Panc1 (cell line): ENCODE measurements around the gene KIRREL3. TPM values are rescaled to one million over a fixed set of nuclear protein-coding genes. Genes with fewer than 3 reads are reported as not detected.

Source experiments
- ATAC-seq: fragments of 200-7000 bp; cut with Tn5 transposase; 2 replicates; pipeline ENCODE4 v1.9.1; 2020; ENCODE audit warnings: mild to moderate bottlenecking, moderate library complexity
- BruUV-seq: library from RNA; stranded (reverse); fragments of 400-500 nt; replicated peaks from 2 replicates; lab custom pipeline; 2021; lab: Mats Ljungman, UMichigan
- CTCF ChIA-PET: fragments of 300-600 bp; sonication (Branson Sonifier 250); formaldehyde crosslinking; loops from one replicate; lab custom pipeline; 2022; ENCODE audit warnings: antibody characterized with exemption; lab: Charles Lee
- POLR2A ChIA-PET: fragments of 300-600 bp; sonication (Branson Sonifier 250); formaldehyde crosslinking; loops from one replicate; lab custom pipeline; 2022; ENCODE audit warnings: antibody characterized with exemption; lab: Charles Lee
- DNase-seq: peaks from one replicate; pipeline ENCODE4 v3.0.0-alpha.2; 2010; ENCODE audit warnings: low read depth, low spot score
- H3K27ac ChIP-seq: 2 replicates; pipeline ENCODE4 v1.5.1; 2011; ENCODE audit warnings: mild to moderate bottlenecking, low read length, inconsistent platforms
- H3K27me3 ChIP-seq: fragments of 200-500 bp; sonication (Bioruptor generic); 2 replicates; pipeline ENCODE4 v1.6.0; 2014; ENCODE audit warnings: low read length, inconsistent platforms; ENCODE audit not compliant: control insufficient read depth, insufficient read depth
- H3K36me3 ChIP-seq: fragments of 200-500 bp; sonication (Bioruptor generic); 2 replicates; pipeline ENCODE4 v1.5.1; 2014; ENCODE audit warnings: inconsistent platforms, mild to moderate bottlenecking, low read length, moderate library complexity; ENCODE audit not compliant: control insufficient read depth, insufficient read depth
- H3K4me1 ChIP-seq: 2 replicates; pipeline ENCODE4 v1.5.1; 2011; ENCODE audit warnings: inconsistent platforms, mild to moderate bottlenecking, low read length, moderate library complexity; ENCODE audit not compliant: control insufficient read depth, insufficient read depth
- H3K4me3 ChIP-seq, 2 experiments: 2 replicates each; pipeline ENCODE4 v1.5.1; 2011 to 2012; ENCODE audit warnings: low read depth in 2 of 2, low read length in 2 of 2, mild to moderate bottlenecking in 2 of 2, inconsistent platforms in 1 of 2, moderate library complexity in 1 of 2
- H3K9me3 ChIP-seq: fragments of 200-500 bp; sonication (Bioruptor generic); 2 replicates; pipeline ENCODE4 v1.5.1; 2014; ENCODE audit warnings: low read depth, mild to moderate bottlenecking, inconsistent platforms, low read length, moderate library complexity; ENCODE audit not compliant: control insufficient read depth, insufficient read depth
- POLR2AphosphoS5 ChIP-seq: IDR thresholded peaks from 2 replicates; pipeline ENCODE4 v1.6.1; 2012; ENCODE audit warnings: mild to moderate bottlenecking, low read depth, low read length, moderate library complexity
- SIN3A ChIP-seq: IDR thresholded peaks from 2 replicates; pipeline ENCODE4 v1.6.1; 2012; ENCODE audit warnings: low read depth, mild to moderate bottlenecking, low read length, moderate library complexity, borderline replicate concordance; ENCODE audit not compliant: insufficient read depth
- TCF7L2 ChIP-seq: IDR thresholded peaks from 2 replicates; pipeline ENCODE4 v1.6.1; 2011; ENCODE audit warnings: mild to moderate bottlenecking, low read depth, low read length, inconsistent platforms
- in situ Hi-C: cut with HindIII; loops from 2 replicates; pipeline ENCODE4 v1.10.0; 2016; ENCODE audit warnings: low sequenced_read_pairs, low pct_unique_long_range_greater_than_20kb
- intact Hi-C: fragments of 100-400 bp; cut with micrococcal nuclease; formaldehyde crosslinking; loops from one replicate; pipeline ENCODE4 v1.10.0; 2022; ENCODE audit not compliant: unreplicated experiment
- total RNA-seq: library from RNA; stranded (reverse); gene quantifications from one replicate; pipeline ENCODE4 v1.2.1, GENCODE V29; 2021; ENCODE audit not compliant: unreplicated experiment
- TF ChIP-seq, protein P1 (sequence below): fragments of 450-650 bp; IDR thresholded peaks from 2 replicates; pipeline ENCODE4 v1.5.1; 2017; ENCODE audit warnings: mild to moderate bottlenecking
- TF ChIP-seq, protein P2 (sequence below), 2 experiments: IDR thresholded peaks; 2 replicates each; pipeline ENCODE4 v1.6.1; 2011 to 2012; ENCODE audit warnings: low read depth in 2 of 2, control low read depth in 1 of 2, low read length in 1 of 2, mild to moderate bottlenecking in 1 of 2, moderate library complexity in 1 of 2; ENCODE audit not compliant: insufficient read depth in 1 of 2

The KIRREL3 gene
- total RNA-seq, 1 experiment from 2014 or later: 0.36 TPM

DNA sequence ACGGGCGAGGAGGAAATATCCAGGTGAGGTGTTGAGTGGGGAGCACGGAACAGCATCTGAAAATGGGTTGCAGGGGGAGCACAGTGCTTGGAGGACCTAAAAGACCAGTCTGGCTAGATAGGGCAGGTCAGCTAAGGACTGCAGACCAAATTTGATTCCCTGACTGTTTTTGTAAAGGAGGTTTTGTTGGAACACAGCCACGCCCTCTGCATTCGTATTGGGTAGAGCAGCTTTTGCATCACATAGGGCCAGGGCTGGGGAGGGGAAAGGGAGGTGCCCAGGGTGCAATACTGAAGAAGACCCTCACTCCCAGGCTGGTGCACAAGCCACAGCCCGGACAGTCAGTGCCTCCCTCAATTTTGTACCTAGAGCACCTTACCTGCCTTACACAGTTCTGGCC, 286.8 kb downstream of the KIRREL3 start:
- no peak overlapping the region for H3K27ac ChIP-seq
- ChIA-PET POLR2A (no interaction called here), CTCF (no interaction called here)
- BruUV-seq: no TSS peak
- no peak overlapping the region for H3K4me3 ChIP-seq
- in situ Hi-C loops: no loop called here
- DNase-seq: no peak
- H3K9me3 ChIP-seq: no peaks in the 10 kb centered on the region
- H3K27me3 ChIP-seq: peaks cover 7% of the 10 kb centered on the region; the same call in 1 of the 2 replicates
- no peak for ATAC-seq
- intact Hi-C loops: loop anchor here (10.0 kb wide), 1 partner anchor 269 kb away; no protein-coding TSS in a partner anchor
- TF ChIP-seq TCF7L2 (no peak), POLR2AphosphoS5 (no peak), SIN3A (no peak)
- TF ChIP-seq, protein P1, sequence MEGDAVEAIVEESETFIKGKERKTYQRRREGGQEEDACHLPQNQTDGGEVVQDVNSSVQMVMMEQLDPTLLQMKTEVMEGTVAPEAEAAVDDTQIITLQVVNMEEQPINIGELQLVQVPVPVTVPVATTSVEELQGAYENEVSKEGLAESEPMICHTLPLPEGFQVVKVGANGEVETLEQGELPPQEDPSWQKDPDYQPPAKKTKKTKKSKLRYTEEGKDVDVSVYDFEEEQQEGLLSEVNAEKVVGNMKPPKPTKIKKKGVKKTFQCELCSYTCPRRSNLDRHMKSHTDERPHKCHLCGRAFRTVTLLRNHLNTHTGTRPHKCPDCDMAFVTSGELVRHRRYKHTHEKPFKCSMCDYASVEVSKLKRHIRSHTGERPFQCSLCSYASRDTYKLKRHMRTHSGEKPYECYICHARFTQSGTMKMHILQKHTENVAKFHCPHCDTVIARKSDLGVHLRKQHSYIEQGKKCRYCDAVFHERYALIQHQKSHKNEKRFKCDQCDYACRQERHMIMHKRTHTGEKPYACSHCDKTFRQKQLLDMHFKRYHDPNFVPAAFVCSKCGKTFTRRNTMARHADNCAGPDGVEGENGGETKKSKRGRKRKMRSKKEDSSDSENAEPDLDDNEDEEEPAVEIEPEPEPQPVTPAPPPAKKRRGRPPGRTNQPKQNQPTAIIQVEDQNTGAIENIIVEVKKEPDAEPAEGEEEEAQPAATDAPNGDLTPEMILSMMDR: no peak
- TF ChIP-seq, protein P2, sequence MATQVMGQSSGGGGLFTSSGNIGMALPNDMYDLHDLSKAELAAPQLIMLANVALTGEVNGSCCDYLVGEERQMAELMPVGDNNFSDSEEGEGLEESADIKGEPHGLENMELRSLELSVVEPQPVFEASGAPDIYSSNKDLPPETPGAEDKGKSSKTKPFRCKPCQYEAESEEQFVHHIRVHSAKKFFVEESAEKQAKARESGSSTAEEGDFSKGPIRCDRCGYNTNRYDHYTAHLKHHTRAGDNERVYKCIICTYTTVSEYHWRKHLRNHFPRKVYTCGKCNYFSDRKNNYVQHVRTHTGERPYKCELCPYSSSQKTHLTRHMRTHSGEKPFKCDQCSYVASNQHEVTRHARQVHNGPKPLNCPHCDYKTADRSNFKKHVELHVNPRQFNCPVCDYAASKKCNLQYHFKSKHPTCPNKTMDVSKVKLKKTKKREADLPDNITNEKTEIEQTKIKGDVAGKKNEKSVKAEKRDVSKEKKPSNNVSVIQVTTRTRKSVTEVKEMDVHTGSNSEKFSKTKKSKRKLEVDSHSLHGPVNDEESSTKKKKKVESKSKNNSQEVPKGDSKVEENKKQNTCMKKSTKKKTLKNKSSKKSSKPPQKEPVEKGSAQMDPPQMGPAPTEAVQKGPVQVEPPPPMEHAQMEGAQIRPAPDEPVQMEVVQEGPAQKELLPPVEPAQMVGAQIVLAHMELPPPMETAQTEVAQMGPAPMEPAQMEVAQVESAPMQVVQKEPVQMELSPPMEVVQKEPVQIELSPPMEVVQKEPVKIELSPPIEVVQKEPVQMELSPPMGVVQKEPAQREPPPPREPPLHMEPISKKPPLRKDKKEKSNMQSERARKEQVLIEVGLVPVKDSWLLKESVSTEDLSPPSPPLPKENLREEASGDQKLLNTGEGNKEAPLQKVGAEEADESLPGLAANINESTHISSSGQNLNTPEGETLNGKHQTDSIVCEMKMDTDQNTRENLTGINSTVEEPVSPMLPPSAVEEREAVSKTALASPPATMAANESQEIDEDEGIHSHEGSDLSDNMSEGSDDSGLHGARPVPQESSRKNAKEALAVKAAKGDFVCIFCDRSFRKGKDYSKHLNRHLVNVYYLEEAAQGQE (IDR thresholded peaks at IDR 0.05; ENCODE audit: insufficient read depth in 1 of 2, low read depth in 2 of 2, low read length in 1 of 2): no peak
- no peaks in the 10 kb centered on the region for H3K4me1 ChIP-seq
- H3K36me3 ChIP-seq: no peaks in the 10 kb centered on the region

DNA sequence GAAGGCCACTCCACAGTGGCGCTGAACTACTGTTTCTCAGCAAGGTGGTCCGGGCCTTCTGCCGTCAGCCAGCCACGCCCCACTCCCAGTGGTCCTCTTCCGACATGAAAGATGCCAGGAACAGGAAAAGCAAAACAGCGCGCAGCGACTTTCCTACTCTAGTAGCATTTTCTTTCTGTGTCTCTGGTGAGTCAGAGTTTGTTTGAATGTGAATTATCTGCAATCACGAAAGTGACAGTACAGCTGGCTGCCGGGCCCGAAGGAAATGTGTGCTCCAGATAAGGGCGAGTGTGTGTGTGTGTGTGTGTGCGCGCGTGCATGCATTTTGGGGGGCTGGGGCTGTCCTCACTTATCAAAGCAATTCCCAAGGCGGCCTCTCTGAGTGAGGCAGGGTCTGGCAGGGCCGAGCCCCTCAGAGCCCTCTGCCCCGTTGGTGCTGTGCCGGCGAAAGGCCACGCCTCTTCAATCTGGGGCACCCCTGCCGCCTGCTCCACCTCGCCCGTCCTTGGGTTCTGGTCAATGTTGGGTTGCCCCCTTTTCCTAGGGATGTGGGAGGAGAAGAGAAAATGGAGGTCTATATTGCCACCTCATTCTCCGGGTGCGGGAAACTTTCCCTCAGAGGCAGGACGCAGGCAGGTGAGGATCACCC, 288.5 kb downstream of the KIRREL3 start:
- ChIA-PET POLR2A (no interaction called here), CTCF (no interaction called here)
- ATAC-seq (no peak), DNase-seq (no peak)
- no peak overlapping the region for H3K27ac ChIP-seq
- no peaks in the 10 kb centered on the region for H3K36me3 ChIP-seq
- TF ChIP-seq POLR2AphosphoS5 (no peak), SIN3A (no peak), TCF7L2 (no peak)
- TF ChIP-seq, protein P1: no peak
- TF ChIP-seq, protein P2 (IDR thresholded peaks at IDR 0.05; ENCODE audit: insufficient read depth in 1 of 2, low read depth in 2 of 2, low read length in 1 of 2): no peak
- intact Hi-C loops: loop anchor here (10.0 kb wide), 1 partner anchor 267 kb away; no protein-coding TSS in a partner anchor
- H3K9me3 ChIP-seq: no peaks in the 10 kb centered on the region
- no TSS peak for BruUV-seq
- H3K4me1 ChIP-seq: no peaks in the 10 kb centered on the region
- no peak overlapping the region for H3K4me3 ChIP-seq
- in situ Hi-C loops: no loop called here
- peaks cover 9% of the 10 kb centered on the region; the same call in 1 of the 2 replicates for H3K27me3 ChIP-seq
